CD4-positive, alpha-beta T cell (primary cell): ENCODE measurements around the gene STX18. TPM values are rescaled to one million over a fixed set of nuclear protein-coding genes. Genes with fewer than 3 reads are reported as not detected.

Experiments used
- ATAC-seq: fragments of 200-7000 bp; cut with Tn5 transposase; one replicate; pipeline ENCODE4 v1.10.0; 2022; ENCODE audit warnings: mild to moderate bottlenecking; ENCODE audit not compliant: poor library complexity
- CTCF ChIA-PET: fragments of 350-600 bp; sonication (Branson Sonifier 250); formaldehyde crosslinking; loops from one replicate; lab custom pipeline; 2021; ENCODE audit warnings: antibody characterized with exemption, inconsistent platforms; lab: Charles Lee
- POLR2A ChIA-PET: fragments of 350-600 bp; sonication (Branson Sonifier 250); formaldehyde crosslinking; loops from one replicate; lab custom pipeline; 2021; ENCODE audit warnings: antibody characterized with exemption, inconsistent platforms; lab: Charles Lee
- DNase-seq, 14 experiments: peaks; one replicate each; pipeline ENCODE4 v3.0.0-alpha.2; 2013 to 2020; ENCODE audit warnings: mixed read lengths in 2 of 14
- H3K27ac ChIP-seq, 2 donors: one replicate each; pipeline versions ENCODE4 v1.5.1 to v1.7.0; 2013; ENCODE audit warnings: low read length in 2 of 2, low read depth in 1 of 2, mild to moderate bottlenecking in 1 of 2
- H3K27me3 ChIP-seq, 2 experiments: 1 replicate in 1 of 2; 2 replicates in 1 of 2; pipeline versions ENCODE4 v1.6.1 to v1.7.0; 2013; ENCODE audit warnings: low read length in 2 of 2, control low read depth in 1 of 2, mild to moderate bottlenecking in 1 of 2, moderate library complexity in 1 of 2; ENCODE audit not compliant: insufficient read depth in 2 of 2, control insufficient read depth in 1 of 2
- H3K36me3 ChIP-seq: one replicate; pipeline ENCODE4 v1.6.1; 2013; ENCODE audit warnings: low read length, control low read depth; ENCODE audit not compliant: insufficient read depth
- H3K4me1 ChIP-seq: one replicate; pipeline ENCODE4 v1.6.1; 2013; ENCODE audit warnings: low read length, control low read depth; ENCODE audit not compliant: insufficient read depth
- H3K4me3 ChIP-seq: one replicate; pipeline ENCODE4 v1.5.1; 2013; ENCODE audit warnings: mild to moderate bottlenecking, low read length, moderate library complexity
- H3K9me3 ChIP-seq, 2 experiments: 1 replicate in 1 of 2; 2 replicates in 1 of 2; pipeline versions ENCODE4 v1.6.1 to v1.7.0; 2013; ENCODE audit warnings: low read length in 2 of 2, mild to moderate bottlenecking in 2 of 2, control low read depth in 1 of 2, moderate library complexity in 1 of 2; ENCODE audit not compliant: control insufficient read depth in 1 of 2, insufficient read depth in 1 of 2
- H3K27ac Mint-ChIP-seq: one replicate; pipeline ENCODE4 v1.8.0; 2020; ENCODE audit warnings: mixed read lengths
- H3K27me3 Mint-ChIP-seq: one replicate; pipeline ENCODE4 v1.8.0; 2021; ENCODE audit warnings: mixed read lengths
- H3K36me3 Mint-ChIP-seq: one replicate; pipeline ENCODE4 v1.8.0; 2021; ENCODE audit warnings: low read depth, mixed read lengths
- H3K4me1 Mint-ChIP-seq: one replicate; pipeline ENCODE4 v1.8.0; 2021; ENCODE audit warnings: low read depth, mixed read lengths
- H3K4me3 Mint-ChIP-seq: one replicate; pipeline ENCODE4 v1.8.0; 2020; ENCODE audit warnings: mild to moderate bottlenecking, mixed read lengths
- H3K9me3 Mint-ChIP-seq: one replicate; pipeline ENCODE4 v1.8.0; 2020; ENCODE audit warnings: mixed read lengths
- CTCF ChIP-seq: fragments of 200-600 bp; IDR thresholded peaks from one replicate; pipeline ENCODE4 v1.8.0; 2022; ENCODE audit warnings: antibody characterized with exemption, mild to moderate bottlenecking
- intact Hi-C, 2 experiments: fragments of 100-400 bp; cut with DNase I in 1 of 2; cut with micrococcal nuclease in 1 of 2; formaldehyde crosslinking; loops; one replicate each; pipeline versions ENCODE4 v1.15.1 to v1.9.0; 2023 to 2025; cut with DNase I, micrococcal nuclease
- total RNA-seq, 174 experiments: library from RNA in 2 of 174; stranded (reverse) in 2 of 174; gene quantifications; one replicate each; pipeline ENCODE4 v1.2.3 and lab custom pipeline; 2021 to 2026

Gene STX18
- total RNA-seq, 2 experiments from 2014 or later: 15.2 to 15.5 TPM

GRCh38 chr4:4413373-4413725 lies 128.5 kb downstream of the STX18 start:
- Mint-ChIP-seq H3K27ac (no peak overlapping the region), H3K4me1 (peaks cover 19% of the 10 kb centered on the region), H3K27me3 (no peaks in the 10 kb centered on the region), H3K4me3 (no peak overlapping the region), H3K9me3 (no peaks in the 10 kb centered on the region), H3K36me3 (peaks cover 45% of the 10 kb centered on the region)
- intact Hi-C loops: no loop called here
- Histone ChIP-seq H3K27ac (no peak overlapping the region), H3K27me3 (no peaks in the 10 kb centered on the region), H3K9me3 (peaks cover 0 to 15% of the 10 kb centered on the region in 2 experiments), H3K4me3 (no peak overlapping the region), H3K4me1 (peaks cover 12% of the 10 kb centered on the region), H3K36me3 (no peaks in the 10 kb centered on the region)
- POLR2A ChIA-PET: no interaction called here
- no peak for DNase-seq
- TF ChIP-seq CTCF: no peak
- CTCF ChIA-PET: no interaction called here
- ATAC-seq: no peak

- Mint-ChIP-seq H3K27ac (no peak overlapping the region), H3K27me3 (no peaks in the 10 kb centered on the region), H3K4me3 (no peak overlapping the region), H3K36me3 (peaks cover 39% of the 10 kb centered on the region), H3K9me3 (no peaks in the 10 kb centered on the region), H3K4me1 (peaks cover 13% of the 10 kb centered on the region)
- Histone ChIP-seq H3K9me3 (peaks cover 0 to 15% of the 10 kb centered on the region in 2 experiments), H3K27me3 (no peaks in the 10 kb centered on the region), H3K4me1 (peaks cover 6% of the 10 kb centered on the region), H3K27ac (no peak overlapping the region), H3K4me3 (no peak overlapping the region), H3K36me3 (no peaks in the 10 kb centered on the region)
- intact Hi-C loops: no loop called here
- CTCF ChIA-PET: no interaction called here
- no peak for TF ChIP-seq CTCF
- ATAC-seq: no peak
- POLR2A ChIA-PET: no interaction called here
- no peak for DNase-seq
Observed at GRCh38 chr4:4412641-4413372, 129.0 kb downstream of the STX18 start.

GRCh38 chr4:4411906-4412305 lies 129.9 kb downstream of the STX18 start:
- H3K9me3 Mint-ChIP-seq: no peaks in the 10 kb centered on the region
- no peak overlapping the region for H3K27ac Mint-ChIP-seq
- CTCF ChIA-PET: no interaction called here
- no peaks in the 10 kb centered on the region for H3K27me3 Mint-ChIP-seq
- H3K4me3 ChIP-seq: no peak overlapping the region
- TF ChIP-seq CTCF: no peak
- intact Hi-C loops: no loop called here
- no peaks in the 10 kb centered on the region for H3K36me3 ChIP-seq
- H3K4me1 Mint-ChIP-seq: peaks cover 4% of the 10 kb centered on the region
- no peaks in the 10 kb centered on the region for H3K27me3 ChIP-seq
- no peak overlapping the region for H3K4me3 Mint-ChIP-seq
- H3K4me1 ChIP-seq: peaks cover under 1% of the 10 kb centered on the region
- no peak overlapping the region for H3K27ac ChIP-seq
- peaks cover 31% of the 10 kb centered on the region for H3K36me3 Mint-ChIP-seq
- ATAC-seq (no peak), DNase-seq (no peak)
- POLR2A ChIA-PET: no interaction called here
- H3K9me3 ChIP-seq: peaks cover 0 to 15% of the 10 kb centered on the region in 2 experiments
